Spinal cord (tissue), 10 donors: Measurements from ENCODE around the gene KLF6. TPM values are rescaled to one million over a fixed set of nuclear protein-coding genes. Genes with fewer than 3 reads are reported as not detected.

Experiments used
- DNase-seq, 6 donors: peaks; one replicate each; pipeline versions ENCODE4 v3.0.0 to v3.0.0-alpha.2; 2013 to 2015; ENCODE audit warnings: low spot score in 6 of 6, low read depth in 4 of 6
- H3K27ac ChIP-seq: one replicate; pipeline ENCODE4 v1.5.1; 2013; ENCODE audit warnings: low read depth, low read length, control low read depth
- H3K27me3 ChIP-seq: one replicate; pipeline ENCODE4 v1.6.1; 2013; ENCODE audit warnings: low read length; ENCODE audit not compliant: control insufficient read depth, insufficient read depth
- H3K36me3 ChIP-seq: one replicate; pipeline ENCODE4 v1.6.1; 2013; ENCODE audit warnings: low read length; ENCODE audit not compliant: control insufficient read depth, insufficient read depth
- H3K4me1 ChIP-seq: one replicate; pipeline ENCODE4 v1.6.1; 2013; ENCODE audit warnings: low read length; ENCODE audit not compliant: control insufficient read depth, insufficient read depth
- H3K4me3 ChIP-seq: one replicate; pipeline ENCODE4 v1.5.1; 2013; ENCODE audit warnings: low read depth, low read length, control low read depth
- H3K9me3 ChIP-seq: one replicate; pipeline ENCODE4 v1.6.1; 2013; ENCODE audit warnings: low read length; ENCODE audit not compliant: control insufficient read depth, insufficient read depth
- WGBS: methylation state at CpG from one replicate; pipeline ENCODE4 v1.1.5; 2013; ENCODE audit warnings: missing lambda C conversion rate; ENCODE audit not compliant: insufficient coverage; 5-methylcytosine and 5-hydroxymethylcytosine counted together
- polyA plus RNA-seq, 2 donors: library from polyadenylated mRNA; unstranded; fragments of 120-200 nt; gene quantifications; one replicate each; pipeline ENCODE4 v1.2.1, GENCODE V29; 2013; ENCODE audit not compliant: insufficient read length in 2 of 2
- total RNA-seq, 2 donors: library from RNA; depleted of rRNA in 1 of 2; stranded (reverse); fragments of 120-200 nt in 1 of 2; fragments of >200 nt in 1 of 2; gene quantifications; one replicate each; pipeline versions ENCODE4 v1.2.3 to v1.2.4, GENCODE V29; 2013 to 2014
- donor health status: healthy.

Gene KLF6
- total and polyA plus RNA-seq, 4 donors = 38.4 to 70.3 (median 47.1) TPM

DNA sequence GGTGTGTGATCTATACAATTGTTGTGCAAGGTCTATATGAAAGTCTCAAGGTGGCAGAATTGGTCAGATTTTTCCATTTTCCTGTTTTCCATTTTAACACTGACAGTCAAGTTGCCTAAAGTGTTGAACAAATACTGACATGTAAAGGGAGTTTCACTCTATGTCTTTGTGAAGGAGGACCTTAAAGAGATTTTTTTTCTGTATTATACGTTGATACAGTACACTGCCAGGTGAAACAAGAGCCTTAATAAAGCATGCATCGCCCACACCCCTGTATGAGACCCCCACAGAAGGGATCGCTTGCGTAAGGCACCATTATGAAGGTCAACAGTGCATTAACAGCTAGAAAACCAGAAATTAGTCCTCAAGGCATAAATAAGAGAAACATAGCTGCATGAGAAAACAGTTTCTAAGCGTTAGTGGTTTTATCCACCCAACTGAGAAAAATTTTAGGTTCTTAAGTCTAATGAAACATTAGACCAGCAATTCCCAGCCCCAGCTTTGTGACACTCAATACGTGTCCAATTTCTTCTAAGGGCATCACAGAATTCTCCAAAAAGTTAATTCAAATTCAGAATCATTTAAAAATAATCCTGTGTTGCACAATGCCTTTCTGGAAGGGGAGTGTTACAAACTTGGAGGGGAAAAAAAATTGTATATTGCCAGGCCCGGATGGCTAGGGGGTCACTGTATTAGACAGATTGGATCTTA is 6.9 kb downstream of the KLF6 start:
- Histone ChIP-seq H3K36me3 (peaks cover 36% of the 10 kb centered on the region), H3K4me3 (no peak overlapping the region), H3K9me3 (no peaks in the 10 kb centered on the region), H3K27ac (peak overlapping the region; percentile 52), H3K4me1 (peaks cover 44% of the 10 kb centered on the region), H3K27me3 (no peaks in the 10 kb centered on the region)
- peak in 2 of 6 donors; percentile 12 to 47 for DNase-seq
- WGBS = 71% methylated on average over 4 of the region's 7 CpGs

DNA sequence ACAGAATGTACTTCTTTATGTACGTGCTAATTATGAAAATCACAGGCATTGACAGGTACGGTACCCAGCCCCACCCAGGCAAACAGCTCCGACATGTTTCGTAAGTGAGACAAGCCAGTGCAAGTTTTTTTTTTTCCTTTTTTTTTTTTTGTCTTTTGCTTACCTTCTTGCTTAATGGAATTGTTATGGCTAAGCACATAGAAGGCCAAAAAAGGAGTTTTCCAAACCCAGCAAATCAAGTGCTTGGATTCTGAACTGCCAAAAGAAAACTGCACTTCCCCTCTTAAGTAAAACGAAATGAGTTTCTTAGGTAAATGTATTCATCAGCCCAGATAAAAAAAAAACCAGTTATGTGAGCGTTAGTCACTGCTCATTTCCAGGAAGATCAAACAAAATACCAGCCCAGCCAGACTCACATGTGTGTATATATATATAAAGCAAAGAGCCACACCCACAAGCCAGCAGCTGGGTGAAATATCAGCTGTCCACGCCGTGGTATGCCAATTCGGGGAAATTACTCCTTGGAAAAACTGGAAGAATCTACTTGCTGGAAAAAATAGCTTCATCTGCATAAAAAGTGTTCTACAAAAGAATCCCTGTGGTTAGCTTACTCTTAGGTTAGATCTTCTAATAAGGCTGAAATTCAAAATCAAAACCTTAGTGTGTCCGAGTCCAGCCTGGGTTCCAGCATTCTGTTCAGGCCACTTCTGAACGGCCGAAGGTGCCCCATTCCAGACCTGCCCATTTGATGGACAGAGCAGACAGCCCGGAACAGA is 8.0 kb downstream of the KLF6 start:
- Histone ChIP-seq H3K4me3 (no peak overlapping the region), H3K4me1 (peaks cover 38% of the 10 kb centered on the region), H3K27ac (peak overlapping the region; percentile 36), H3K27me3 (no peaks in the 10 kb centered on the region), H3K9me3 (no peaks in the 10 kb centered on the region), H3K36me3 (peaks cover 36% of the 10 kb centered on the region)
- DNase-seq = peak in 1 of 6 donors; percentile 58
- 92% methylated on average over 7 of the region's 13 CpGs for WGBS

DNA sequence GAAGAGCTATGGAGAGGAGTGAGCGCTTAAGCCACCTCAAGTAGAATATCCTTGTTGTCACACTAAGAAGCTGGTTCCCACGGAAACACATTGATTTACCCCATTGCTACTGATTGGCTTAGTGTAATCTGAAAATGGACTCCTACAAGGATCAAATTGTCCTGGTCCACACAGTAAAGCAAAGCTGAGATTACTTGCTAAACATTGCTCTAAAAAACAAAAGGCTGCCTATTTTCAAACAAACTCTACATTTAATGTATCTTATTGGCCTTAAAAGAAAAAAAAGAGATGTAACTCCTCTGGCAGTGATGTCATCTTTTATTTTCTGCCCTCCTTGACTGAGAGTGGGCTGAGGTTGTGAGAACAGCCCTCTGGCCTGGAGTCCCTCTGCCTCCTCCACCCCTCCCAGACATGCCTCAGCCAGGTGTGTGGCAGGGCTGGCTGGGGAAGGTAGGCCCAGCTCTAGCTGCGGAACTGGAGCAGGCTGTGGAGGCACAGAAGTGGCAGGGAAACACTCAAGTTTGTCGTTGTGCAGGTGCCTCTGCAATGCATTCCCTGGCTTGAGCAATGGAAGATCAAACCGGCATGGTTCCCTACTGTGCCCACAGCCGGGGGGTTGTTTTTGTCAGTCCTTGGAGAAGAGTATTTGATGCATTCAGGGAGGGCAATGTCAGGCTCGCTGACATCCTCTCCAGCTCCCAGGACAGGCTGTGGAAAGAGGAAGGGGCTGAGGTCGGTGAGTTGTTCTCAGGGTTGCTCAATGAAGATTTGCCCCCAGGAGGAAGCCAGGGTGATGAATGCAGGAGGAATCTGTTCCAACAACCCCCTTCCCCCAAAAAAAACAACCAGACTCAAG is 9.1 kb downstream of the KLF6 start:
- WGBS = 32% methylated on average over 2 of the region's 8 CpGs
- Histone ChIP-seq H3K27ac (peak overlapping the region; percentile 36), H3K4me1 (peaks cover 28% of the 10 kb centered on the region), H3K9me3 (no peaks in the 10 kb centered on the region), H3K36me3 (peaks cover 27% of the 10 kb centered on the region), H3K4me3 (no peak overlapping the region), H3K27me3 (no peaks in the 10 kb centered on the region)
- DNase-seq = peak in 2 of 6 donors; percentile 34 to 43

DNA sequence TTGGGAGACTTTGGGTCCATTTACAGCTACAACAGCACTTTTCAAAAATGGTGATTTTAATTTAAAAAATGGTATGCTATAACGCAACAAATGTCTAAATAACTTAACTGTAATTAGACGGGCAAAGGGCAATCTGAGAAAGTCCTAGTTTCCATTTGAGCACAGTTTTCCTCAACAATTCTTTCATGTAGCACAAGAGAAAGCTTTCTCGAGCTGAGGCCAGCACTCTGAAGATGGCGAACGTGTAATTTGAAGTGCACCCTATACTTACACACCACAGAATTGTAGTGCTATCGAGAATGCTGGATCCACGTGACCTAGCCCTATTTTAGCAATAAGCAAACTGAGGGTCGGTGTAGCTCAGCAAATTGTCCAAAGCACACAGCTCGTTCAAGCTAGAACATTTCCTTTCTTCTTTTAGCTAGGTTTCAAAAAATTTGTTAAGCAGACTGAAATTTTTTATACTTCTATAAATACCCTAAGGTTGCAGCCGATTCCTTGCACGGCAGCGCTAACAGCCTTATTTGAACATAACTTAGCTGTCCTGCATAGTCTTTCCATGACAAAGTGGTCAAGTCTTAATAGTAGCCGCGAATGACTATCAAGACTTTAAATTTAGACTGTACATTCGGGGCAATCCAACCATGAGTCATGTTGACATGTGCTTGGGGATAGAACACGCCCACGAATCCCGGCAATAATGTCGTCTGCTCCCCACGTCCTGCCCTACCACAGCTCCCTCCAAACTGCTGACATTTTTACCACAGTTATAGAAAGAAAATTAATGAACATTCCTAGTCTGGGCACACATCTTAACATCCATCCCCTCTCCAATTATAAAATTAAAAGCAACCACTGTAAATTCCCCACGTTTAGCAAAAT is 10.0 kb downstream of the KLF6 start:
- H3K27ac ChIP-seq = no peak overlapping the region

DNA sequence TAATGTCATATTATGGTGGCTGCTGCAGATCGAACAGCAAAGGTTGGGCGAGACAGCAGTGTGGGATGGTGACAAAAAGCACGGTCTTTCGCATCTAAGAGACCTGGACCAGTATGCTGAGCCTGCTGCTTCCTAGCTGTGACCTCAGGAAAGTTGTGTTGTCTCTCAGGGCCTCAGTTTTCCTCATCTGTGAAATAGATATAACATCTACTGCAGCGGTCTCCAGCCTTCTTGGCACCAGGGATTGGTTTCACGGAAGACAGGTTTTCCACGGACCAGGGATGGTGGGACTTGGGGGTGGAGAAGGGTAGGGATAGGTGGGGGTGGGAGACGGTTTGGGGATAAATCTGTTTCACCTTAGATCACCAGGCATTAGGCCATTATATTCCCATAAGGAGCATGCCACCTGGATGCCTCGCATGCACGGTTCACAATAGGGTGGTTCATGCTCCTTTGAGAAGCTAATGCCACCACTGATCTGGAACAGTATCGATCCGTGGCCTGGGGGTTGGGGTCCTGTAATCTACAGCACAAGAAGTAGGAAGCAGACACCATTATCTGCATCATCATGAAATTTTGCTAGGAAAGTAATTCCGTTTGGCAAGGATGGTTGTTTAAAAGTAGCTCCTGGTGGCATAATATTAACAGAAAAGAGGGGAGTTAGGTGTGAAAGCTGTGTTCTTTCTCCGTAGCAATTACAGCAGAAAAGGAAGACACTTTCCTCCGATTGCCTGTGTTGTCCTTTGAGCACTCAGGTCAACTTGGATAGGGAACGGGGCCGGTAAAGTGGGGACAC is 10.8 kb downstream of the KLF6 start:
- DNase-seq = peak in 1 of 6 donors; percentile 11
- Histone ChIP-seq H3K4me3 (no peak overlapping the region), H3K4me1 (peaks cover 11% of the 10 kb centered on the region), H3K36me3 (peaks cover 14% of the 10 kb centered on the region), H3K9me3 (no peaks in the 10 kb centered on the region), H3K27me3 (no peaks in the 10 kb centered on the region), H3K27ac (no peak overlapping the region)
- WGBS = 89% methylated on average over 4 of the region's 17 CpGs

More for the DNA sequence above, 10.0 kb downstream of the KLF6 start:
- H3K9me3 ChIP-seq = no peaks in the 10 kb centered on the region
- peak in 1 of 6 donors; percentile 39 for DNase-seq
- no peaks in the 10 kb centered on the region for H3K27me3 ChIP-seq
- peaks cover 20% of the 10 kb centered on the region for H3K36me3 ChIP-seq
- 92% methylated on average over 4 of the region's 21 CpGs for WGBS
- H3K4me3 ChIP-seq = no peak overlapping the region
- H3K4me1 ChIP-seq = peaks cover 19% of the 10 kb centered on the region

DNA sequence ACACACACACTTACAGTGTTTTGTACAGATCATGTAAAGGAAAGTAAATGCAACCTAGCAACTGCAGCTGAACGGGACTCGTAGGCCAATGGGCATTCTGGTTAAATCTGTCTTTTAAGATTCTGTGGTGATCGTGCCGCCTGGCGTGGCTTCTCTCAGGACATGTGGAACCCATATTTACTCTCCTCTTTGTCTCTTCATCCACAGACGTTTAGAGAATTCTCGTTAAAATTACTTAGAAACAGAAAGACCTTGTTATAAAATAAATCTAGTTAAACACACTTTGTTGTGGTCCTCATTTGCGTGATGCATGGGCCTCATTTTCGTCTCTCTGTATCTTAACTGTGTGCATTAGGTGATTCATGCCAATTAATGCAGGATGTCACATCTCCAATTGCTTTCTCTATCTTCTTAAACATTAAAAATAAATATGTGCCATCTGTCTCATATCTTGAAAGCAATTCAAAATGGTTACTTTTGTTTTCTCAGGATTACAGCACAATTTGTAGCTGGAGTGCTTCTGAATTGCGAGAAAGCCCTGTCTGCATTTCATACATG is 11.5 kb downstream of the KLF6 start:
- H3K9me3 ChIP-seq = no peaks in the 10 kb centered on the region
- peak in 2 of 6 donors; percentile 35 to 49 for DNase-seq
- peaks cover 5% of the 10 kb centered on the region for H3K4me1 ChIP-seq
- H3K4me3 ChIP-seq = no peak overlapping the region
- 17% methylated on average over 1 of the region's 10 CpGs for WGBS
- H3K27me3 ChIP-seq = no peaks in the 10 kb centered on the region
- peaks cover 7% of the 10 kb centered on the region for H3K36me3 ChIP-seq
- no peak overlapping the region for H3K27ac ChIP-seq

DNA sequence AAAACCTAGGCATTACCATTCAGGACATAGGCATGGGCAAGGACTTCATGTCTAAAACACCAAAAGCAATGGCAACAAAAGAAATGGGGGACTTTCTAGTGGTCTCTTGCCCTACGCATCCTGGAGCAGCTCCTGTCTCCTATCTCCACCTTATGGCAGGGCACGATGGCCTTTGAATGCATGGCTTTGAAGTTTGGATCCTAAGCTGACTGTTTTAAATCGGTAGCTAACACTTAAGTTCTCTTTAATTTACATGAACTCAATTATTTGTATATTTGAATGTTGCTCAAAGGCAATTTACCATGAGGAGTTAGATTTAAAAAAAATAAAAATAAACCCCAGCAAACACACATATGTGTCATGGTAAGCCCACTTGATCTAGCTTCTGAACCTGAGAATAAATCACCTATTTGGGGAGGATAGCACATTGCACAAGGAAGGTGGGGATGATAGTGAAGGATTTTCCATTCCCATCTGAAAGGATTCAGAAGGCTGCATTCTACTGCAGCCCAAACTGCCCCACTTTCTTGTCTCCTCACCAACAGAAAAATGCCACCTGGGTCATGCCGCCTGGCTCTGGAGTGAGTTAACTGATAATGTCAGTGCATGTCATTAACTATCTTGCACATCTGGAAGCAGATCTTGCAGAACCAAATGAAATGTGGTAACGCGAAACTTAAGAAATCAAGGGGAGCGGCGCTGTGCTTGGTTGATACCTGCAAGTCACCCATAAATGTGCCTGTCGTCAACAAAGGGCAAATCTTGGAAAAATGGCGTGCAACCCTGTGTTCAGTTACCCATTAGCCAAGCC is 12.4 kb downstream of the KLF6 start:
- H3K4me3 ChIP-seq = no peak overlapping the region

More for the DNA sequence above, 12.4 kb downstream of the KLF6 start:
- no peaks in the 10 kb centered on the region for H3K27me3 ChIP-seq
- H3K4me1 ChIP-seq = peaks cover 5% of the 10 kb centered on the region
- 100% methylated on average over 7 of the region's 10 CpGs for WGBS
- H3K27ac ChIP-seq = no peak overlapping the region
- H3K9me3 ChIP-seq = no peaks in the 10 kb centered on the region
- DNase-seq = no peak
- peaks cover 6% of the 10 kb centered on the region for H3K36me3 ChIP-seq
